ENCODE results near the gene CD109.
"Not testable (repeated sequence)": the region's sequence is repeated elsewhere in the genome, so short reads cannot be mapped to it uniquely, and the experiment has no call there.

Gene CD109

GRCh38 chr6:73797861-73798260 lies 101.9 kb downstream of the CD109 start:
- DNase-seq = no peak

DNA sequence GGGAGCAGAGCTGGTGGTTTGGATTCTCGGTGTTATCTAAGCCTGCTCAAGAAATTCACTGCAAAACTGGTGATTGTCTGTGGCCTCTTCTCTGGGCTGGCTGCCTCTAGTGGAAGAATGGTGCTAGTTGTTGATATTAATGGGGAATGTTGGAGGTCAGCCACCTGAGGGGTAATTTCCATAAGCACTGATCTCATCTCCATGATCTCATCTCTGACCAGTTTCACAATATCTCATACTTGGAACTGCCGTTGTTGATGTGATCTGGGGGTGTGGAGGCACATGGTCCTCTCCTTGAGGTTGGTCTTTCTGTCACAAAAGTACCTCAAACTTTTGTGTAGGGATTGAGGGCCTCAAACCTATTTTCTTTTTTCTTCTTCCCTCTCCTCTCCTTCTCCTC lies 102.6 kb downstream of the CD109 start:
- peak; percentile 28 for DNase-seq

- no peak for DNase-seq
Measured at GRCh38 chr6:73800997-73801396, 105.0 kb downstream of the CD109 start.

GRCh38 chr6:73801652-73802268 lies 105.8 kb downstream of the CD109 start:
- DNase-seq = no peak

- DNase-seq = no peak
Measured at GRCh38 chr6:73802366-73802765, 106.4 kb downstream of the CD109 start.

- DNase-seq = peak; percentile 56
Measured at GRCh38 chr6:73803562-73804241, 107.7 kb downstream of the CD109 start.

- not testable (repeated sequence) for DNase-seq
Measured at GRCh38 chr6:73805221-73805620, 109.2 kb downstream of the CD109 start.

- not testable (repeated sequence) for DNase-seq
Measured at GRCh38 chr6:73805982-73806381, 110.0 kb downstream of the CD109 start.

- DNase-seq = no peak
Measured at GRCh38 chr6:73811706-73812105, 115.7 kb downstream of the CD109 start.

- peak; percentile 38 for DNase-seq
Measured at GRCh38 chr6:73817253-73817652, 121.2 kb downstream of the CD109 start.

DNA sequence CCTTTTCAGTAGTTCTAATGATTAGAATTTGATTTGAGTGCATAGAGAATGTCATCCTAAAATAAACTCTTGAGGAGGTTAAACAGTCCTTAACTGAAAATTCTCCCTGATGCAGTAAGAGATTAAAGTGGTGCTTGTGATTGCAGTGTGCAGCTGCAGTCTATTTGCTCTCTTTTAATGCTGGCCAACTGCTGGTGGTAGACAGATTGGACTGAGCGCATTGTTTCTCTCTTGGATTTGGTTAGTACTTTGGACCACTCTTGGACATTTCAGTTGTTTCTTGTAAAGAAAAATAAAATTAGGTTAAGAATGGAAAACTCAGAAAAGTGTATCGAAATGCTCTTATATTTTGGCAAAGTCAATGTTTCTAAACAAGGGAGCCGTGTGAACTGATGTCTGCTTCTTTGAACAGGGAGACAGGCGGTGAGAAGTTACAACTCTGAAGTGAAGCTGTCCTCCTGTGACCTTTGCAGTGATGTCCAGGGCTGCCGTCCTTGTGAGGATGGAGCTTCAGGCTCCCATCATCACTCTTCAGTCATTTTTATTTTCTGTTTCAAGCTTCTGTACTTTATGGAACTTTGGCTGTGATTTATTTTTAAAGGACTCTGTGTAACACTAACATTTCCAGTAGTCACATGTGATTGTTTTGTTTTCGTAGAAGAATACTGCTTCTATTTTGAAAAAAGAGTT lies 127.2 kb downstream of the CD109 start:
- DNase-seq = no peak

DNA sequence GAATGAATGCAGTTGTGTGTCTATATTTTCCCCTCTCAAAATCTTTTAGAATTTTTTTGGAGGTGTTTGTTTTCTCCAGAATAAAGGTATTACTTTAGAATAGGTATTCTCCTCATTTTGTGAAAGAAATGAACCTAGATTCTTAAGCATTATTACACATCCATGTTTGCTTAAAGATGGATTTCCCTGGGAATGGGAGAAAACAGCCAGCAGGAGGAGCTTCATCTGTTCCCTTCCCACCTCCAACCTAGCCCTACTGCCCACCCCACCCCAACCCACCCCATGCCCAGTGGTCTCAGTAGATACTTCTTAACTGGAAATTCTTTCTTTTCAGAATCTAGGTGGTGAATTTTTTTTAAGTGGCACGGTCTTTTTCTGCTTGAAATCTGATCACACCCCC lies 127.8 kb downstream of the CD109 start:
- DNase-seq = no peak

GRCh38 chr6:73826571-73826970 lies 130.6 kb downstream of the CD109 start:
- no peak for DNase-seq

DNA sequence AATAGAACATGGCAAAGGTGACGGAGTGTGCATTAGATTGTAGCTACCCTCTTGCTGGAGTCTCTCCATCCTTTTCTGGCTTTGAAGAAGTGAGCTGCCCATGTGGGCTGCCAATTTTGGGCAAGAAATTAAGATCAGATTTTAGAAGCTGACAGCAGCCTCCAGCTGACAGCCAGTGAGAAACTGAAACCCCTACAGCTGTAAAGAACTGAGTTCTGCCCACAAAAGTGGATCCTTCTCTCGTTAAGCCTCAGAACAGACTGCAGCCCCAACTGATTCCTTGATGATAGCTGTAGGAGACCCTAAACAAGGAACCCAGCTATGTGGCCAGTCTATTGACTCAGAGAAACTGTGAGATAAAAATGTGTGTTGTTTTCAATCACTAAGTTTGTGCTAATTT lies 134.1 kb downstream of the CD109 start:
- DNase-seq = no peak

DNA sequence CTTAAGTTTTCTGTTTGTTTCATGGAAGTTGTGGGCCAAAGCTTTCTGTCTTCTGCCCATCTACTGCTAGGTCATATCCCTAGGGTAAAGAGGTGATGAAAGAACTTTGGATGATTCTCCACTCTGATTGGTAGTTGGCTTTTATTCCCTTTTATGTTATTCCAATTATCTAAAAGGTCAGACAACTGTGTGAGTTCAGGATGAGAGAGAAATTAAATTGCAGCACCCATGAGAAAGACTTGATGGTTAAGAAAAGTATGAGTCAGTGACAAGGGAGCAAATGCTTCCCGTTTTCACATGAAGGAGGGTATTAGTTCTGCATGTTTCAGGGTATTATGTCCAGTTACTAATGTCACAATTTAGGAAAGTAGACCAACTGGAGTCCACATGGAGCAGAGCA lies 136.3 kb downstream of the CD109 start:
- no peak for DNase-seq

DNA sequence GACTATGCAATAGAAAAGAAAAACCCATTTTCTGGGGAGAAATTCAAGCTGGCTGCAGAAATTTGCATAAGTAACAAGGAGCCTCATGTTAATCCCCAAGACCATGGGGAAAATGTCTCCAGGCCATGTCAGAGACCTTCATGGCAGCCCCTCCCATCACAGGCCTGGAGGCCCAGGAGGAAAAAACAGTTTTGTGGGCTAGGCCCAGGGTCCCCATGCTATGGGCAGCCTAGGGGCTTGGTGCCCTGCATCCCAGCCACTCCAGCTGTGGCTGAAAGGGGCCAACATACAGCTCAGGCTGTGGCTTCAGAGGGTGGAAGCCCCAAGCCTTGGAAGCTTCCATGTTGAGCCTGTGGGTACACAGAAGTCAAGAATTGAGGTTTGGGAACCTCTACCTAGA lies 148.7 kb downstream of the CD109 start:
- DNase-seq = not testable (repeated sequence)

- not testable (repeated sequence) for DNase-seq
Measured at GRCh38 chr6:73851048-73851447, 155.0 kb downstream of the CD109 start.

DNA sequence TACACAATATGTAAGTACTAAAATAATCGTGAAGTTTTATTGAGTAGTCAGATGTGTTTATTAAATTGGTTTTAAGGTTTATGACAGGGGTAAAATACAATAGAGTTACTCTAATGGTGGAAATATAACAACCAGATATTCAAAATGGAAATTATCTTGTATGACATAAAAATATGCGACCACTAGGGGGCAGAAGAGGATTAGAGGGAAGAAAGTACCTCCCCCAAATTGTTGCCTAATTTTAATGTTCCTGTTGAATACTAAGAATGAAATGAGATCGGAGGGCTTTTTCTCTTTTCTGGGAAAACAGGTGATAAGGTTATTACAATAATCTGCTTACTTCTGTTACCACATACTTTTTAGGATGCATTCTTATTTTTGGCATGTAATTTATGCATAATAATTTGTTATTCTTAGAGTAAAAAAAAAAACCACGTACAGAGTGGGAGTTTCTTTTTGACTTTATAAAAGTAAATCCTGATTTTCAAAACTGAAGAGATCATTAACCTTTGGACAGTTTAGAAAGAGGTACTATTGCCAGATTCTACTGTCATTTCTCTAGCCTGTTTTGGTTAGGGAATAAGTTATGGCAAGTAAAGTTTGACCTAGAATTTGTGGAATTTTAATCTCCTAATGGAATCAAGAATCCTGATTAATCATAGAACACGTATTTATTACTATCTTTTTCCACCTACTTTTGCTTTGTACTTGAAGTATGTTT lies 159.2 kb downstream of the CD109 start:
- no peak for DNase-seq

- DNase-seq = no peak
Measured at GRCh38 chr6:73857341-73857890, 161.4 kb downstream of the CD109 start.

- DNase-seq = no peak
Measured at GRCh38 chr6:73858376-73858775, 162.4 kb downstream of the CD109 start.

DNA sequence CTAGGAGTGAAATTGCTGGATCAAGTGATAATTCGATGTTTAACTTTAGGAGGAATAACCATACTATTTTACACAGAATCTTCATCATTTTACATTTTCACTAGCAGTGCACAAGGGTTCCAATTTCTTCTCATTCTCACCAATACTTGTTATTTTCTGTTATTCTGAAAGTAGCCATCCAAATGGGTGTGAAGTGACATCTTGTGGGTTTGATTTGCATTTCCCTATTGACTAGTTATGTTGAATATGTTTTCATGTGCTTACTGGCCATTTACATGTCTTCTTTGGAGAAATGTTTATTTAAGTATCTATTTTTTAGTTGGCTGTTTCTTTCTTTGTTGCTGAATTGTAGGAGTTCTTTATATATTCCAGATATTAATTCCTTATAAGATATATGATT lies 164.3 kb downstream of the CD109 start:
- no peak for DNase-seq

DNA sequence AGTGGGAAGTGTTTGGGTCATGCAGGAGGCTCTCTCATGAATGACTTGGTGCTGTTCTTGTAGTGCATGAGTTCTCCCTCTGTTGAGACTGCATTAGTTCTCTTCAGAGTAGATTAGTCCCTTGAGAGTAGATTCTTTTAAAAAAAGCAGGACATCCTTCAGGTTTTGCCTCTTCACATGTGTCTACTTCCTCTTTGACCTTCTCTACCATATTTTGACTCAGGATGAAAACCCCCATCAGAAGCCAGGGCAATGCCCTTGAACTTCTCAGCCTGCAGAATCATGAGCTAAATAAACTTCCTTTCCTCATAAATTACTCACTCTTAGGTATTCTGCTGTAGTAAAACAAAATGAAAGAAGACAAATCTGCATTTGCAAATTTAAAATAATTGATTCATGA lies 170.3 kb downstream of the CD109 start:
- DNase-seq = no peak

DNA sequence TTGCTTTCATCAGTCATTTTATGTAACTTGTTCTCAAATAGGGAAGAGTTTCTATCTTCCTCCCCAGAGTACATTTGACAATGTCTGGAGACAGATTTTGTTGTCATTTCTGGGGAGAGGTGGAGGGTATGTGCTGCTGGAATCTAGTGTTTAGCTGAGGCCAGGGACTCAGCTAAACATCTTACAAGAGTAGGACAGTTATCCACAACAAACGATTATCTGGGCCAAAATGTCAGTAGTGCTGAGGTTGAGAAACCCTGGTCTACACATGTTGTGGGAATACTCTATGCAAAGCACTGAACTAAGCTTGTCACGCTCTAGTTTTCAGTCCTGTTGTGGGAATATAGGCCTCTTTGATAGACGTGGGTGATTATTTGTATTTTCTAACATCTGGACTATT lies 171.4 kb downstream of the CD109 start:
- DNase-seq = no peak

All from femur (tissue), 1 donor.